Stimulated activated CD4-positive, alpha-beta T cell treated with anti-CD3 and anti-CD28 coated beads, Interleukin-4, amount 100 ng/mL, for 1 hour (primary cell): ENCODE data around the gene KCTD10.
"Not testable (repeated sequence)": the region's sequence is repeated elsewhere in the genome, so short reads cannot be mapped to it uniquely, and the experiment has no call there.

ENCODE experiments used
- DNase-seq: peaks from one replicate; pipeline ENCODE4 v3.0.0-alpha.2; 2020

The KCTD10 gene

GRCh38 chr12:109493938-109494337 lies 16.8 kb upstream of the KCTD10 start:
- DNase-seq: no peak

GRCh38 chr12:109493090-109493489 lies 16.0 kb upstream of the KCTD10 start:
- DNase-seq: no peak

GRCh38 chr12:109492371-109492770 lies 15.3 kb upstream of the KCTD10 start:
- no peak for DNase-seq

GRCh38 chr12:109491671-109492070 lies 14.6 kb upstream of the KCTD10 start:
- DNase-seq: no peak

- no peak for DNase-seq
Observed at GRCh38 chr12:109489955-109490565, 13.0 kb upstream of the KCTD10 start.

- DNase-seq: no peak
Observed at GRCh38 chr12:109489016-109489954, 12.2 kb upstream of the KCTD10 start.

GRCh38 chr12:109488051-109488665 lies 11.1 kb upstream of the KCTD10 start:
- DNase-seq: no peak

GRCh38 chr12:109487181-109488050 lies 10.3 kb upstream of the KCTD10 start:
- DNase-seq: no peak

- no peak for DNase-seq
Observed at GRCh38 chr12:109485201-109485600, 8.1 kb upstream of the KCTD10 start.

- DNase-seq: no peak
Observed at GRCh38 chr12:109483346-109483745, 6.2 kb upstream of the KCTD10 start.

- DNase-seq: no peak
Observed at GRCh38 chr12:109482894-109483293, 5.8 kb upstream of the KCTD10 start.

GRCh38 chr12:109482491-109482890 lies 5.4 kb upstream of the KCTD10 start:
- DNase-seq: no peak

GRCh38 chr12:109481863-109482262 lies 4.8 kb upstream of the KCTD10 start:
- DNase-seq: no peak

- DNase-seq: no peak
Observed at GRCh38 chr12:109480356-109480755, 3.3 kb upstream of the KCTD10 start.

GRCh38 chr12:109479761-109480160 lies 2.7 kb upstream of the KCTD10 start:
- no peak for DNase-seq

GRCh38 chr12:109477963-109478315 lies 839 bp upstream of the KCTD10 start:
- no peak for DNase-seq

- DNase-seq: no peak
Observed at GRCh38 chr12:109476807-109477184, 304 bp downstream of the KCTD10 start.

- DNase-seq: no peak
Observed at GRCh38 chr12:109475993-109476806, 900 bp downstream of the KCTD10 start.

- DNase-seq: no peak
Observed at GRCh38 chr12:109475121-109475520, 2.0 kb downstream of the KCTD10 start.

- DNase-seq: not testable (repeated sequence)
Observed at GRCh38 chr12:109473526-109474270, 3.4 kb downstream of the KCTD10 start.

GRCh38 chr12:109473006-109473405 lies 4.1 kb downstream of the KCTD10 start:
- DNase-seq: no peak
